NCI-H2196 treated with DMSO at 0.1 percent for 48 hours (cell line): ENCODE data around the gene RNH1.

Source experiments
- DNase-seq: peaks from one replicate; lab custom pipeline; 2025; ENCODE audit not compliant: unreplicated experiment; lab: John Stamatoyannopoulos, UW

The RNH1 gene

DNA sequence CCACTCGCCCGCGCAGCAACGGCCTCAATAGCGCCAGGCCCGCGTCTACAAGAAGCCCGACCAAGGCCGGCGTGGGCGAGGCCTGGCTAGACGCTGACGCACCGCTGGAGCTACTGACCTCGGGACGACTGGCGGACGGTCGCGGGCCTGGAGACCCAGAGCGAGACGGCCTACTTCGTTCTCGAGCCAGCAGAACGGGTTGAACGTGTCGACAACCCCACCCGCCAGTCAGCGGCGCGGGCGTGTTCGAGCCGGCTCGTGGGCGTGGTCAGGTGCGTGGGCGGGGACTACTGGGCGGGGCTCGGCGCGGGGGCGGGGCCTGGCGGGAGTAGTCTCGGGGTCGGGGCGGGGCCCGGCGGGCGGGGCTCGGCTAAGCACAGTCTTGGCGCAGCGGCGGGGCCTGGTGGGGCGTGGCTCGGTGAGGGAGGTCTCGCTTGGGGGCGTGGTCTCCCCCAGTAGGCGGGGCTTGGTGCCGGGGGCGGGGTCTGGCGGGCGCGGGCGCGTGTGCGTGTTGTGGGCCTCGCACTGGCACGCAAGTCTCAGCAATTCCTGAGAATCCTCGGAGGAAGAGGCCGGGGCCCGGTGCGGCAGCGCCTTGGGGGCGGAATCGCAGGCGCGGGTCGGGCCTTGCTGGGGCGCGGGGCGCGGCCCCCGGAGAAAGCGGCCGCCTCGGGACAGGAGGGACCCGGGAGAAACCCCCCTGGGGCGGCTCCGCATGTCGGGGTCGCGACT lies at the start of gene RNH1:
Gene RNH1 (minus strand): TSS at position 248 of the 732 bp plus-strand sequence. CDS start 5,080 bp downstream, outside the sequence.
- peak; percentile 86 for DNase-seq

GRCh38 chr11:555780-556661 lies 49.0 kb upstream of the RNH1 start:
- DNase-seq: no peak

GRCh38 chr11:555227-555779 lies 48.3 kb upstream of the RNH1 start:
- no peak for DNase-seq

GRCh38 chr11:554428-555226 lies 47.6 kb upstream of the RNH1 start:
- peak; percentile 81 for DNase-seq

DNA sequence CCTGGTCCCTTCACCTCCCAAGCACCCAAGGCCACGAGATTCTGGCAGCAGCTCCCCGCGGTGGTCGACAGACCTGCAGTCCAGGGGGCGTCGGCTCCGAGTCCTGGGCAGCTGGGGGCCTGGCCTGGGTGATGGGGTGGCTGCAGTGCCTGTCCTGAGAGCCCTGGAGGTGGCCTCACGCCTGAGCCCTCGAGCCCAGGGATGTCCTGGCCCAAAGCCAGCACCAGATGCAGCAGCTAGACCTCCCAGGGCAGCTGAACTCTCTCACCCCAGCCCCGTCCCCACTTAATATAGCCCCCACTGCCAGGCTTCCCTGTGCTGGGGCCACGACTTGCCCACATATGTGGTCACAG lies 46.9 kb upstream of the RNH1 start:
- DNase-seq: no peak

GRCh38 chr11:553083-553987 lies 46.3 kb upstream of the RNH1 start:
- no peak for DNase-seq

GRCh38 chr11:551596-551995 lies 44.6 kb upstream of the RNH1 start:
- DNase-seq: no peak

- no peak for DNase-seq
Observed at GRCh38 chr11:551131-551530, 44.1 kb upstream of the RNH1 start.

DNA sequence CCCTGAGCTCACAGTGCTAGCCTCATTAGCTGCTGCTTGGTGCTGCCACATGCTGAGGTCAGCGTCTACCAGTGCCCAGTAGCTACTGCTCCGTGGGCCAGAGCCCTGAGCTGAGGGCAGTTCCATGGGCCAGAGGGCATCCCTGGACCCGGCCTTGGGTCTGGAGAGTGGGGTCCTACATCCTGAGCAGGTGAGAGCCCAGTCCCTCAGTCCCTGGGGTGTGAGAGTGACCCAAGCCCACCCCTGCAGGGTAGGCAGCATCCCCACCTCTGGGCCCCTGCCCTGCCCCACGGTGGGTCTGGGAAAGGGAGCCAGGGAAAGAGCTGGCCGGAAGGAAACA lies 43.7 kb upstream of the RNH1 start:
- DNase-seq: no peak

GRCh38 chr11:550021-550745 lies 43.1 kb upstream of the RNH1 start:
- DNase-seq: no peak

- DNase-seq: no peak
Observed at GRCh38 chr11:548700-549603, 41.9 kb upstream of the RNH1 start.

- no peak for DNase-seq
Observed at GRCh38 chr11:545171-545570, 38.1 kb upstream of the RNH1 start.

DNA sequence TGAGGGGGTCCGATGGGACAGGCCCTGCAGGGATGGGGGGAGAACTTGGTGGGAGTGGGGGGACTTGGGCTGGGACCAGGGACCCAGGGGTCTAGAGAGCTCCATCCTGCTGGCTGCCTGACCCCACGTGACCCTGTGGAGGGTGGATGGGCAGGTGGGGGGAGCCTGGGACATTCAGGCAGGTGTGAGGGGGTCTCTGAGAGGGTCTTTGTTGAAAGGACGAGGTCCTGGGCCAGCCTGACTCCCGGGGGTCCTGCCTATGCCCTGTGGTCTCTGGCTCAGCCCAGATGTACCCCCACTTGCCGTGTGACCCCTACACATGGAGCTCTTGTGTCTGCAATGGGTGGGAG lies 37.8 kb upstream of the RNH1 start:
- DNase-seq: no peak

DNA sequence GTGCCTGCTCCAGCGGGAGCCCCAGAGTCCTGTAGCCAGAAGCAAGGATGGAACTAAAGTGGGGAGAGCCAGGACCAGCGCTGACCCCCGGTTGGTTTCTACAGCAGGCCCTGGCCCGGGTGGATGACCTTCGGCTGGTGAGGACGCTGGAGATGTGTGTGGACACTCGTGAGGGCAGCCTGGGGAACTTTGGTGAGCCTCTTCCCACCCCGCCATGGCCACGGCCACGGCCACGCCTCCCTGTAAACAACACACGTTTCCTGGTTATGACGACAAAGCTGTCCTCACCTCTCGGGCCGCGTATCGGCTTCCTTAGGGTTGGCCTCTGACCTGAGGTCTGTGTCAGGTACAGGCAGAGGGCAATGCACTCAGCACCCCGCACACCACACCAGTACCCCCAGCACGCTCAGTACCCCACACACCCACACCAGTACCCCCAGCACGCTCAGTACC lies 34.4 kb upstream of the RNH1 start:
- DNase-seq: no peak

DNA sequence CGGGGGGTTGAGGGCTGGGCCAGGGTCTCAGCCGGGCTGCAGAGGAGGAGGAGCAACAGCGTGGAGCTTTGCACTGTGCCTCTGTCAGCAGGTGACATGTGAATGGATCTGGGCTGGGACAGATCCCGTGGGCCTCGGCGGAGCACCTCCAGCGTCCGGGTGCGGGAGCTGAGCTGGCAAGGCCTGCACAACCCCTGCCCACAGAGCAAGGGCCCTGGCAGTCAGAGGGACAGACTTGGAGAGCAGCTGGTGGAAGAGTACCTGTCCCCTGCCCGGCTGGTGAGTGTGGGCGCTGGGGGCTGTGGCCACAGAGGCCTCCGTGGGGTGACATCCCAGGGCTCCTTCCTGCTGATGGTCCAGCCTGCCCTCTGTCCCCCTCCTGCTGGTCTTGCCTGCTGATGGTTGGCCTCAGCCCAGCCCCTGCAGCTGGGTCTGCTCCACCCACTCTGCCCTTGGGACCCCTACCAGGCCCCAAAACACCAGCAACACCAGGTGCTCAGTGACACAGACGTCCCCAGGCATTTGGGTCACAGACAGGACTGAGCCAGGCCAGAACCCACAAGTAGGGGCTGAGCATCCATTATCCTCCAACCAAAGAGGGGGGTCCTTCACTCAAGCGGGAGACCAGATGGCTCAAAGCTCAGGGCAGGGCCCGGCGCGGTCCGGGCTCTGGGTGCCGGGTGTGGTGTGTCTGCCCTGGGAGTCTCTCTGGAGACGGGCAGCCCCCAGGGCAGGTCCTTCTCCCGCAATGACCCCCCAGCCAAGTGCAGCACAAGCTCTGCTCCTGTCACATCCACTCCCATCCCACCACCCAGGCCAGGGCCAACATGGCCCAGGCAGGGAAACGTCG lies 33.8 kb upstream of the RNH1 start:
- DNase-seq: no peak

DNA sequence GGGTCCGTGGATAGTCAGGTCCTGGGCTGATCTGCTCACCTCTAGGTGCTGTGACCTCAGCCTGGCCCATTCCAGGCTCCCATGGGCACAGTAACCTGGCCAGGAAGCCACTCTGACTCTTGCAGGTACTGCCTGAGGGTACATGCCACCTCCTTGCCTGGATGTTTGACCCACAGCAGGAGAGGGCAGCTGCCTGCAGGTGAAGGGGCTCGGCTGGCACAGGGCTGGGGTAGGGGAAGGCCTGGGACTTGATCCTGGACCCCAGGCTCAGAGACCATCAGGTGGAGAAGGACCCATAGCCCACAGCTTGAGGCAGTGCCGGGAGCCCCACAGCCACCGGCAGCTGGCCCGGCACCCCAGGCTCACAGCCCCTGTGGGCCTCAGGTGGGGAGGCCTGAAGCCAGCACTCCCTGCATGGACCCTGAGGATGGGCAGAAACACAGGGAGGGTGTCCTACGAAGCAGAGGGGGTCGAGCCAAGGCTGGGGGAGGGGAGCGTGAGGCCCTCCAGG lies 33.0 kb upstream of the RNH1 start:
- DNase-seq: no peak

GRCh38 chr11:538431-539051 lies 31.5 kb upstream of the RNH1 start:
- DNase-seq: no peak
